OCI-LY7 (cell line): Measurements from ENCODE around the gene PPT2.

Experiments used
- EZH2phosphoT487 ChIP-seq: fragments of 200-600 bp; sonication (generic); IDR thresholded peaks from 2 replicates; pipeline ENCODE4 v1.6.1; 2018; ENCODE audit warnings: low read depth, borderline replicate concordance, mild to moderate bottlenecking, mixed run types, antibody characterized with exemption, low read length, moderate library complexity, mixed read lengths
- TF ChIP-seq, protein P1 (sequence below): fragments of 200-600 bp; sonication (generic); conservative IDR thresholded peaks from 2 replicates; pipeline ENCODE4 v1.5.1; 2014; ENCODE audit warnings: mild to moderate bottlenecking, antibody characterized with exemption, low read length, moderate library complexity, mixed read lengths

DNA sequence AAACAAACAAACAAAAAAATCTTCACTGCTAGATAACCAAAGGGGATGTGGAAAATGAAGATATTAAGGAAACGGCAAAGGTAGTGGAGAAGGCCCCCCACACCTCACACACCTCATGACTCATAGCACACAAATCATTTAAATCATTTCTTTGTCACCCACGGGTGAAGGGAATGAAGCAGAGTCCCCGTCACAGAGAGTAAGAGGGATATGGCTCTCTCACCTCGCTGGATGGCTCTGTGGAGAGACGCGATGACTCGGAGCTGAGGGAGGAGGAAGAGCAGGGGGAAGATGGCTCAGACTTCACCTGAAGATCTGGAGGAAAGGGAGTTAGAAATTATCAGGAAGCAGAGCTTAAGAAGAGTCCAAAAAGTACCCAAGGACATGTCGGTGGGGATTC, 27.1 kb upstream of the PPT2 start:
- no peak for TF ChIP-seq EZH2phosphoT487
- TF ChIP-seq, protein P1, sequence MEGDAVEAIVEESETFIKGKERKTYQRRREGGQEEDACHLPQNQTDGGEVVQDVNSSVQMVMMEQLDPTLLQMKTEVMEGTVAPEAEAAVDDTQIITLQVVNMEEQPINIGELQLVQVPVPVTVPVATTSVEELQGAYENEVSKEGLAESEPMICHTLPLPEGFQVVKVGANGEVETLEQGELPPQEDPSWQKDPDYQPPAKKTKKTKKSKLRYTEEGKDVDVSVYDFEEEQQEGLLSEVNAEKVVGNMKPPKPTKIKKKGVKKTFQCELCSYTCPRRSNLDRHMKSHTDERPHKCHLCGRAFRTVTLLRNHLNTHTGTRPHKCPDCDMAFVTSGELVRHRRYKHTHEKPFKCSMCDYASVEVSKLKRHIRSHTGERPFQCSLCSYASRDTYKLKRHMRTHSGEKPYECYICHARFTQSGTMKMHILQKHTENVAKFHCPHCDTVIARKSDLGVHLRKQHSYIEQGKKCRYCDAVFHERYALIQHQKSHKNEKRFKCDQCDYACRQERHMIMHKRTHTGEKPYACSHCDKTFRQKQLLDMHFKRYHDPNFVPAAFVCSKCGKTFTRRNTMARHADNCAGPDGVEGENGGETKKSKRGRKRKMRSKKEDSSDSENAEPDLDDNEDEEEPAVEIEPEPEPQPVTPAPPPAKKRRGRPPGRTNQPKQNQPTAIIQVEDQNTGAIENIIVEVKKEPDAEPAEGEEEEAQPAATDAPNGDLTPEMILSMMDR, result no peak
